HCT116 (cell line): ENCODE results near the gene ITGBL1. TPM values are rescaled to one million over a fixed set of nuclear protein-coding genes. Genes with fewer than 3 reads are reported as not detected.

Experiments used
- ATAC-seq: fragments of 200-7000 bp; cut with Tn5 transposase; 2 replicates; pipeline ENCODE4 v1.9.1; 2020; ENCODE audit warnings: mild to moderate bottlenecking, moderate library complexity
- BruUV-seq: library from RNA; stranded (reverse); fragments of 400-500 nt; replicated peaks from 2 replicates; lab custom pipeline; 2021; lab: Mats Ljungman, UMichigan
- CTCF ChIA-PET: fragments of 300-600 bp; sonication (Branson Sonifier 250); formaldehyde crosslinking; loops from one replicate; lab custom pipeline; 2021; ENCODE audit warnings: antibody characterized with exemption; lab: Charles Lee
- POLR2A ChIA-PET: fragments of 300-600, 350-600 bp; sonication (Branson Sonifier 250); formaldehyde crosslinking; loops from one replicate; lab custom pipeline; 2021; ENCODE audit warnings: antibody characterized with exemption; lab: Charles Lee
- RAD21 ChIA-PET, 2 experiments: fragments of 300-600 bp; sonication (Branson Sonifier 250); formaldehyde crosslinking; loops; one replicate each; lab custom pipeline; 2023; ENCODE audit warnings: low total read pairs in 2 of 2; ENCODE audit not compliant: uncharacterized antibody in 2 of 2, unreplicated experiment in 2 of 2, low non-redundant PET in 1 of 2; lab: Charles Lee
- DNase-seq: peaks from one replicate; pipeline ENCODE4 v3.0.0-alpha.2; 2010; ENCODE audit warnings: low read depth, low spot score
- H2AFZ ChIP-seq: fragments of 200-600 bp; shearing (Covaris generic), sonication (generic); 2 replicates; pipeline ENCODE4 v1.6.1; 2017; ENCODE audit warnings: low read depth, mixed run types, mixed read lengths, antibody characterized with exemption, low read length; ENCODE audit not compliant: poor library complexity, severe bottlenecking
- H3K27ac ChIP-seq: 2 replicates; pipeline ENCODE4 v1.5.1; 2012; ENCODE audit warnings: low read depth, low read length
- H3K27me3 ChIP-seq: fragments of 200-600 bp; sonication (generic); 2 replicates; pipeline ENCODE4 v1.6.1; 2016; ENCODE audit warnings: mixed run types, low read length, mixed read lengths; ENCODE audit not compliant: insufficient read depth
- H3K36me3 ChIP-seq, 2 experiments: fragments of 200-500 bp in 1 of 2; fragments of 200-600 bp in 1 of 2; sonication (Bioruptor generic) in 1 of 2; sonication (generic) in 1 of 2; 2 replicates each; pipeline versions ENCODE4 v1.5.1 to v1.6.1; 2014 to 2016; ENCODE audit warnings: low read length in 2 of 2, inconsistent platforms in 1 of 2, mixed read lengths in 1 of 2, mixed run types in 1 of 2; ENCODE audit not compliant: insufficient read depth in 2 of 2, control insufficient read depth in 1 of 2
- H3K4me1 ChIP-seq, 2 experiments: fragments of 200-600 bp in 1 of 2; sonication (generic) in 1 of 2; 2 replicates each; pipeline versions ENCODE4 v1.5.1 to v1.6.1; 2012 to 2017; ENCODE audit warnings: low read length in 2 of 2, inconsistent platforms in 1 of 2, mild to moderate bottlenecking in 1 of 2, mixed read lengths in 1 of 2, mixed run types in 1 of 2, moderate library complexity in 1 of 2; ENCODE audit not compliant: insufficient read depth in 2 of 2, control insufficient read depth in 1 of 2
- H3K4me2 ChIP-seq: fragments of 200-600 bp; sonication (generic); 2 replicates; pipeline ENCODE4 v1.6.1; 2017; ENCODE audit warnings: mixed run types, low read length, mixed read lengths
- H3K4me3 ChIP-seq, 2 experiments: fragments of 200-600 bp in 1 of 2; sonication (generic) in 1 of 2; replicated peaks in 1 of 2; 2 replicates each; pipeline ENCODE4 v1.5.1; 2011 to 2016; ENCODE audit warnings: low read length in 2 of 2, control low read depth in 1 of 2, low read depth in 1 of 2, mild to moderate bottlenecking in 1 of 2, mixed read lengths in 1 of 2, mixed run types in 1 of 2
- H3K79me2 ChIP-seq: fragments of 200-600 bp; sonication (generic); 2 replicates; pipeline ENCODE4 v1.6.1; 2017; ENCODE audit warnings: mild to moderate bottlenecking, mixed run types, low read length, moderate library complexity, mixed read lengths; ENCODE audit not compliant: insufficient read depth
- H3K9ac ChIP-seq: fragments of 200-600 bp; sonication (generic); 2 replicates; pipeline ENCODE4 v1.6.1; 2016; ENCODE audit warnings: low read length, mixed read lengths
- H3K9me2 ChIP-seq: fragments of 200-600 bp; sonication (generic), shearing (Covaris generic); 2 replicates; pipeline ENCODE4 v1.6.1; 2017; ENCODE audit warnings: mixed run types, mild to moderate bottlenecking, moderate library complexity; ENCODE audit not compliant: insufficient read depth
- H3K9me3 ChIP-seq, 2 experiments: fragments of 200-500 bp in 1 of 2; fragments of 200-600 bp in 1 of 2; sonication (Bioruptor generic) in 1 of 2; sonication (generic) in 1 of 2; 2 replicates each; pipeline ENCODE4 v1.6.1; 2014 to 2017; ENCODE audit warnings: low read length in 2 of 2, mixed read lengths in 2 of 2, inconsistent platforms in 1 of 2, low read depth in 1 of 2, mild to moderate bottlenecking in 1 of 2, mixed run types in 1 of 2, moderate library complexity in 1 of 2; ENCODE audit not compliant: control insufficient read depth in 1 of 2, insufficient read depth in 1 of 2
- H4K20me1 ChIP-seq: fragments of 200-600 bp; sonication (generic), shearing (Covaris generic); 2 replicates; pipeline ENCODE4 v1.6.1; 2017; ENCODE audit warnings: mixed run types, mild to moderate bottlenecking, moderate library complexity; ENCODE audit not compliant: insufficient read depth
- ATF3 ChIP-seq: IDR thresholded peaks from 2 replicates; pipeline ENCODE4 v1.6.1; 2012
- CBX3 ChIP-seq: IDR thresholded peaks from 2 replicates; pipeline ENCODE4 v1.6.1; 2012; ENCODE audit warnings: low read depth
- CEBPB ChIP-seq: IDR thresholded peaks from 2 replicates; pipeline ENCODE4 v1.6.1; 2012; ENCODE audit warnings: low read depth
- CTCF ChIP-seq, 3 experiments: fragments of 200-600 bp in 1 of 3; sonication (generic) in 1 of 3; IDR thresholded peaks in 2 of 3; conservative IDR thresholded peaks in 1 of 3; 2 replicates each; pipeline ENCODE4 v1.5.1; 2012 to 2017; ENCODE audit warnings: low read depth in 2 of 3, low read length in 2 of 3, antibody characterized with exemption in 1 of 3, borderline replicate concordance in 1 of 3, control low read depth in 1 of 3, mild to moderate bottlenecking in 1 of 3, mixed read lengths in 1 of 3, mixed run types in 1 of 3, moderate library complexity in 1 of 3; ENCODE audit not compliant: insufficient read depth in 1 of 3
- EGR1 ChIP-seq: IDR thresholded peaks from 2 replicates; pipeline ENCODE4 v1.6.1; 2012; ENCODE audit warnings: low read depth
- ELF1 ChIP-seq: IDR thresholded peaks from 2 replicates; pipeline ENCODE4 v1.6.1; 2012; ENCODE audit warnings: low read depth, borderline replicate concordance
- EZH2 ChIP-seq: fragments of 200-600 bp; sonication (generic); IDR thresholded peaks from 2 replicates; pipeline ENCODE4 v1.6.1; 2017; ENCODE audit warnings: antibody characterized with exemption, mixed run types
- EZH2phosphoT487 ChIP-seq: fragments of 200-600 bp; IDR thresholded peaks from 2 replicates; pipeline ENCODE4 v1.6.1; 2018; ENCODE audit warnings: antibody characterized with exemption, borderline replicate concordance
- FOSL1 ChIP-seq: IDR thresholded peaks from 2 replicates; pipeline ENCODE4 v1.6.1; 2012; ENCODE audit warnings: low read depth
- JUND ChIP-seq: IDR thresholded peaks from 2 replicates; pipeline ENCODE4 v1.6.1; 2012
- POLR2A ChIP-seq: IDR thresholded peaks from 2 replicates; pipeline ENCODE4 v1.7.0; 2011; ENCODE audit warnings: borderline replicate concordance; ENCODE audit not compliant: insufficient read depth, insufficient read length; ENCODE audit errors: extremely low read depth
- POLR2AphosphoS5 ChIP-seq: IDR thresholded peaks from 2 replicates; pipeline ENCODE4 v1.6.1; 2011; ENCODE audit warnings: mild to moderate bottlenecking, low read depth, low read length, moderate library complexity
- RAD21 ChIP-seq: IDR thresholded peaks from 2 replicates; pipeline ENCODE4 v1.6.1; 2012; ENCODE audit warnings: low read depth, mild to moderate bottlenecking
- REST ChIP-seq: IDR thresholded peaks from 2 replicates; pipeline ENCODE4 v1.6.1; 2012; ENCODE audit warnings: low read depth
- SP1 ChIP-seq: IDR thresholded peaks from 2 replicates; pipeline ENCODE4 v1.6.1; 2012; ENCODE audit warnings: low read depth
- SRF ChIP-seq: IDR thresholded peaks from 2 replicates; pipeline ENCODE4 v1.6.1; 2012; ENCODE audit warnings: low read depth
- YY1 ChIP-seq: IDR thresholded peaks from 2 replicates; pipeline ENCODE4 v1.6.1; 2011; ENCODE audit warnings: low read length, low read depth, moderate library complexity, mild to moderate bottlenecking; ENCODE audit not compliant: insufficient replicate concordance; ENCODE audit errors: extremely low read depth
- ZBTB33 ChIP-seq: IDR thresholded peaks from 2 replicates; pipeline ENCODE4 v1.6.1; 2011; ENCODE audit warnings: mild to moderate bottlenecking, low read length, moderate library complexity; ENCODE audit not compliant: insufficient replicate concordance; ENCODE audit errors: extremely low read depth
- ZFX ChIP-seq: fragments of 450-650 bp; IDR thresholded peaks from 2 replicates; pipeline ENCODE4 v1.6.1; 2017
- ZNF274 ChIP-seq: fragments of 200-500 bp; sonication (Bioruptor generic); IDR thresholded peaks from 2 replicates; pipeline ENCODE4 v1.6.1; 2014; ENCODE audit warnings: mild to moderate bottlenecking, low read depth, low read length, inconsistent platforms
- intact Hi-C: fragments of 100-400 bp; cut with micrococcal nuclease; formaldehyde crosslinking; loops from 2 replicates; pipeline ENCODE4 v1.10.0; 2022
- total RNA-seq: library from RNA; stranded (reverse); gene quantifications from one replicate; pipeline ENCODE4 v1.2.1, GENCODE V29; 2021; ENCODE audit not compliant: unreplicated experiment

ITGBL1 gene
- total RNA-seq, 1 experiment from 2014 or later: 0.66 TPM

GRCh38 chr13:101511766-101512165, 59.3 kb downstream of the ITGBL1 start:
- no peak overlapping the region for H3K9ac ChIP-seq
- intact Hi-C loops: no loop called here
- H3K36me3 ChIP-seq: no peaks in the 10 kb centered on the region
- H4K20me1 ChIP-seq: no peaks in the 10 kb centered on the region
- CTCF ChIA-PET: no interaction called here
- RAD21 ChIA-PET: no interaction called here
- no peaks in the 10 kb centered on the region for H3K9me2 ChIP-seq
- no peak overlapping the region for H3K4me3 ChIP-seq
- H2AFZ ChIP-seq: no peak overlapping the region
- TF ChIP-seq ZBTB33 (no peak), POLR2A (no peak), CEBPB (no peak), EZH2phosphoT487 (no peak), CBX3 (no peak), SP1 (no peak), ELF1 (no peak), YY1 (no peak), ZNF274 (no peak), SRF (no peak), REST (no peak), EGR1 (no peak), CTCF (IDR thresholded peaks at IDR 0.05 in 2 of 3, conservative IDR thresholded peaks at IDR 0.05 in 1 of 3; ENCODE audit: borderline replicate concordance in 1 of 3, insufficient read depth in 1 of 3, low read depth in 2 of 3, low read length in 2 of 3) (no peak), JUND (no peak), FOSL1 (no peak), POLR2AphosphoS5 (no peak), RAD21 (no peak), ZFX (no peak), EZH2 (no peak), ATF3 (no peak)
- no peaks in the 10 kb centered on the region for H3K4me1 ChIP-seq
- DNase-seq: no peak
- H3K27ac ChIP-seq: no peak overlapping the region
- H3K27me3 ChIP-seq: no peaks in the 10 kb centered on the region
- POLR2A ChIA-PET: no interaction called here
- peaks cover 4 to 19% of the 10 kb centered on the region in 2 experiments; a peak in 2 of 4 replicates for H3K9me3 ChIP-seq
- ATAC-seq: no peak
- H3K4me2 ChIP-seq: no peak overlapping the region
- BruUV-seq: no TSS peak
- no peaks in the 10 kb centered on the region for H3K79me2 ChIP-seq
